ENCODE measurements around the gene NUP205.
A peak's percentile ranks its signal among the peaks of the same experiment; 100 is the strongest.

The NUP205 gene

GRCh38 chr7:135661311-135662122 lies 103.8 kb downstream of the NUP205 start:
- in situ Hi-C loops (cut with MboI; ENCODE audit: low sequenced_read_pairs, unreplicated experiment) = loop anchor here (25.0 kb wide), 1 partner anchor 374 kb away; no protein-coding TSS in a partner anchor
- peak; percentile 40 for DNase-seq (ENCODE audit: low spot score)
- TF ChIP-seq, protein P1, sequence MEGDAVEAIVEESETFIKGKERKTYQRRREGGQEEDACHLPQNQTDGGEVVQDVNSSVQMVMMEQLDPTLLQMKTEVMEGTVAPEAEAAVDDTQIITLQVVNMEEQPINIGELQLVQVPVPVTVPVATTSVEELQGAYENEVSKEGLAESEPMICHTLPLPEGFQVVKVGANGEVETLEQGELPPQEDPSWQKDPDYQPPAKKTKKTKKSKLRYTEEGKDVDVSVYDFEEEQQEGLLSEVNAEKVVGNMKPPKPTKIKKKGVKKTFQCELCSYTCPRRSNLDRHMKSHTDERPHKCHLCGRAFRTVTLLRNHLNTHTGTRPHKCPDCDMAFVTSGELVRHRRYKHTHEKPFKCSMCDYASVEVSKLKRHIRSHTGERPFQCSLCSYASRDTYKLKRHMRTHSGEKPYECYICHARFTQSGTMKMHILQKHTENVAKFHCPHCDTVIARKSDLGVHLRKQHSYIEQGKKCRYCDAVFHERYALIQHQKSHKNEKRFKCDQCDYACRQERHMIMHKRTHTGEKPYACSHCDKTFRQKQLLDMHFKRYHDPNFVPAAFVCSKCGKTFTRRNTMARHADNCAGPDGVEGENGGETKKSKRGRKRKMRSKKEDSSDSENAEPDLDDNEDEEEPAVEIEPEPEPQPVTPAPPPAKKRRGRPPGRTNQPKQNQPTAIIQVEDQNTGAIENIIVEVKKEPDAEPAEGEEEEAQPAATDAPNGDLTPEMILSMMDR (IDR thresholded peaks at IDR 0.05; ENCODE audit: borderline replicate concordance, control extremely low read depth, extremely low read depth, insufficient read depth, missing control alignments) = no peak

DNA sequence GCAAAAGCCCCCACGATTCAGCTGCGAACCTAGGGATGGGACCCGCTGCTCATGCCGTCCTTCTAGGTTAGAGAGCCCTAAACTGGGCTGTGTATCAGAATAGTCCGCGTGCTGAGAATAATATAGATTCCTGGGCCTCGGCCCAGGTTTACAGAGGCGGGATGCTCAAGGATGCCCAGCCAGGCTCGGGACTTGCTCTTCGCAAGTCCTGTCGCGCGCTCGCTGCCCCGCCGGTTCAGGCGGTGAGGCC lies 104.3 kb downstream of the NUP205 start:
- in situ Hi-C loops (cut with MboI; ENCODE audit: low sequenced_read_pairs, unreplicated experiment) = loop anchor here (25.0 kb wide), 1 partner anchor 375 kb away; no protein-coding TSS in a partner anchor
- TF ChIP-seq, protein P1 (IDR thresholded peaks at IDR 0.05; ENCODE audit: borderline replicate concordance, control extremely low read depth, extremely low read depth, insufficient read depth, missing control alignments) = peak; percentile 84

DNA sequence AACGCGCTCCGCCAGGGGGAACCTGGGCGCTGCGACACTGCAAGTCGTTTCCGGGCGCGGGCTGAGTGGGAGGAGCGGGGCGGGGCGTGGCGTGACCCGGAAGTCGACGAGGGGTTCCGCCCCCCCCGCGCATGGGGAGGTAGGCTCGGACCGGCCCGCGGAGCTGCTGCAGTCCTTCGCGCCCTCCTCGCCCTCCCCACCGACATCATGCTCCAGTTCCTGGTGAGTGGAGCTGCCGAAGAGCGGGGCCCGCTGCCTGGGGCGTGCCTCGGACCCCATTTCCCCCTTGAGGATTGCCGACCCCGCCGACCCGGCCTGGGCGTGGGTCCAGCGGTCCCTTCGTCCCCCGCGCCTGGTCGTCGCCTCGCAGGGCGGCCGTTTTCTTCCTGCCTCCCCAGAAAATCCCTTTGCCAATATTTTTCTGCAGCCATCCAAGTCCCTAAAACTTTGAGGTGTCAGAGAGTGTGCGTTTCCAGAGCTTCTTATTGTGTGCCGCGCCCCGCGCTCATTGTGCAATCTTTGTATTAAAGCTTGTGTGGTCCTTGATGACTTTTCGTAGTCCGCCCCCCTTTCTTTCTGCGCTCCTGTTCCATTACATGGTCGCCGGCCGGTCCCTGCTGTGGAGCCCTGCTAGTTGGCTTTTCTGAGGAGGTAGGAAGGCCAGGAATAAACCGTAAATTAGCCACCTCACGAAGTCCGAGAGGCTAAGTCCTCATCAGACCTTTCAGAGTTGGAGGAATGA lies 104.8 kb downstream of the NUP205 start, which contains the start of gene STMP1:
STMP1 (plus strand) TSS at position 142 of the 742 bp plus-strand sequence.
- in situ Hi-C loops (cut with MboI; ENCODE audit: low sequenced_read_pairs, unreplicated experiment) = loop anchor here (25.0 kb wide), 1 partner anchor 375 kb away; no protein-coding TSS in a partner anchor
- peak; percentile 98 for DNase-seq (ENCODE audit: low spot score)
- TF ChIP-seq, protein P1 (IDR thresholded peaks at IDR 0.05; ENCODE audit: borderline replicate concordance, control extremely low read depth, extremely low read depth, insufficient read depth, missing control alignments) = no peak

More for the DNA sequence above, 104.3 kb downstream of the NUP205 start:
- DNase-seq (ENCODE audit: low spot score) = no peak

DNA sequence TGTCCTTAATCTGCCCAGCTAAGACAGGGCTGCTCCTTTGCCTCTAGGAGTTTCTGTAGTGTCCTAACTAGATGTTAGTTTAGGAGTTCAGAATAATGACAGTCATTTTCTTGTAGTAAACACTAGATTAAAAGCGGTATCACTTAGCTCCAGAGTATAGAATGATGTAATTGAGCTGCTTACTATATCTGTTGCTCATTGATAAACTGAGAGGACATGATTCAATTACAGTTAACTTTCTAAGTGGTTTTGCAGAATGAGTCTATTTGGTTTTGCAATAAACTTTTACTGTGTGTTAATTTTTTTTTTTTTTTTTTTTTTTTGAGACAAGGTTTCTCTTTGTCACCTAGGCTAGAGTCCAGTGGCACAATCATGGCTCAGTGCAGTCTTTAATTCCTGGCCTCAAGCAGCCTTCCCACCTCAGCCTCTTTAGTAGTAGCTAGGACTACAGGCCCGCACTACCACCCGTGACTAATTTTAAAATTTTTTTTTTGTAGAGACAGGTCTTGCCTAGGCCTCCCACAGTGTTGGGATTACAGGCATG lies 106.4 kb downstream of the NUP205 start:
- no peak for DNase-seq (ENCODE audit: low spot score)
- TF ChIP-seq, protein P1 (IDR thresholded peaks at IDR 0.05; ENCODE audit: borderline replicate concordance, control extremely low read depth, extremely low read depth, insufficient read depth, missing control alignments) = no peak
- in situ Hi-C loops (cut with MboI; ENCODE audit: low sequenced_read_pairs, unreplicated experiment) = loop anchor here (25.0 kb wide), 1 partner anchor 377 kb away; no protein-coding TSS in a partner anchor

DNA sequence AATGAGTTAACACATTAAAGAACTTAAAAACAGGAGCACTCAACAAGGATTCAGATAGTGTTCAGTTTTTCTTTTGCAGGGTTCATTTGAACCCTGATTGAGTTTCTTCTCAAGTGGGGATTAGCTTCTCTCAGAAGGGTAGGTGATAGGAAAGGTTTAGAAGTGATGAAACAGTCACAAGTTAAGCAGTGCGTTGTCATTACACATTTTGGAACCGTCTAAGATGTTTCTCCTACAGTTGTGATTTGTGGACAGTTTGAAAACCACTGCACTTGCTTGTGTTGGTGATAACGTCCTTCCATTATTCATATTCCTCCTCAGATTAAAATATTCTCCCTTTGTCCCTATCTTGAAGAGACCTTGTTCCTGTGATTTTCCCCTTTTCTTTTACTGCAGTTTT lies 107.3 kb downstream of the NUP205 start:
- DNase-seq (ENCODE audit: low spot score) = no peak
- TF ChIP-seq, protein P1 (IDR thresholded peaks at IDR 0.05; ENCODE audit: borderline replicate concordance, control extremely low read depth, extremely low read depth, insufficient read depth, missing control alignments) = no peak
- in situ Hi-C loops (cut with MboI; ENCODE audit: low sequenced_read_pairs, unreplicated experiment) = loop anchor here (25.0 kb wide), 1 partner anchor 378 kb away; no protein-coding TSS in a partner anchor

GRCh38 chr7:135666156-135666555 lies 108.4 kb downstream of the NUP205 start:
- in situ Hi-C loops (cut with MboI; ENCODE audit: low sequenced_read_pairs, unreplicated experiment) = loop anchor here (25.0 kb wide), 1 partner anchor 379 kb away; no protein-coding TSS in a partner anchor
- TF ChIP-seq, protein P1 (IDR thresholded peaks at IDR 0.05; ENCODE audit: borderline replicate concordance, control extremely low read depth, extremely low read depth, insufficient read depth, missing control alignments) = no peak
- DNase-seq (ENCODE audit: low spot score) = no peak
